ENCODE results near the gene ZRANB1.

- TF ChIP-seq, protein P1, sequence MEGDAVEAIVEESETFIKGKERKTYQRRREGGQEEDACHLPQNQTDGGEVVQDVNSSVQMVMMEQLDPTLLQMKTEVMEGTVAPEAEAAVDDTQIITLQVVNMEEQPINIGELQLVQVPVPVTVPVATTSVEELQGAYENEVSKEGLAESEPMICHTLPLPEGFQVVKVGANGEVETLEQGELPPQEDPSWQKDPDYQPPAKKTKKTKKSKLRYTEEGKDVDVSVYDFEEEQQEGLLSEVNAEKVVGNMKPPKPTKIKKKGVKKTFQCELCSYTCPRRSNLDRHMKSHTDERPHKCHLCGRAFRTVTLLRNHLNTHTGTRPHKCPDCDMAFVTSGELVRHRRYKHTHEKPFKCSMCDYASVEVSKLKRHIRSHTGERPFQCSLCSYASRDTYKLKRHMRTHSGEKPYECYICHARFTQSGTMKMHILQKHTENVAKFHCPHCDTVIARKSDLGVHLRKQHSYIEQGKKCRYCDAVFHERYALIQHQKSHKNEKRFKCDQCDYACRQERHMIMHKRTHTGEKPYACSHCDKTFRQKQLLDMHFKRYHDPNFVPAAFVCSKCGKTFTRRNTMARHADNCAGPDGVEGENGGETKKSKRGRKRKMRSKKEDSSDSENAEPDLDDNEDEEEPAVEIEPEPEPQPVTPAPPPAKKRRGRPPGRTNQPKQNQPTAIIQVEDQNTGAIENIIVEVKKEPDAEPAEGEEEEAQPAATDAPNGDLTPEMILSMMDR (IDR thresholded peaks at IDR 0.05; ENCODE audit: poor library complexity), result no peak
- TF ChIP-seq EZH2 (IDR thresholded peaks at IDR 0.05; ENCODE audit: borderline replicate concordance), result no peak
These were observed 93.8 kb downstream of the ZRANB1 start for GRCh38 chr10:125035588-125036295.
